H9 (cell line): Measurements from ENCODE around the gene UBFD1. TPM values are rescaled to one million over a fixed set of nuclear protein-coding genes. Genes with fewer than 3 reads are reported as not detected.

ENCODE experiments used
- DNase-seq: peaks from one replicate; pipeline ENCODE4 v3.0.0-alpha.2; 2017
- H2AFZ ChIP-seq: one replicate; pipeline ENCODE4 v1.6.1; 2013; ENCODE audit warnings: mild to moderate bottlenecking, low read length, control low read depth, moderate library complexity
- H2AK5ac ChIP-seq: 2 replicates; pipeline ENCODE4 v1.6.1; 2013; ENCODE audit warnings: low read length, control low read depth, mixed read lengths; ENCODE audit not compliant: insufficient read length
- H2BK120ac ChIP-seq: one replicate; pipeline ENCODE4 v1.6.1; 2013; ENCODE audit warnings: low read depth, mild to moderate bottlenecking, low read length, control low read depth, inconsistent platforms; ENCODE audit not compliant: poor library complexity, severe bottlenecking
- H2BK12ac ChIP-seq: 2 replicates; pipeline ENCODE4 v1.6.1; 2013; ENCODE audit warnings: low read length, control low read depth, mixed read lengths, low read depth; ENCODE audit not compliant: insufficient read length
- H2BK15ac ChIP-seq: 2 replicates; pipeline ENCODE4 v1.6.1; 2013; ENCODE audit warnings: low read depth, low read length, control low read depth
- H2BK20ac ChIP-seq: one replicate; pipeline ENCODE4 v1.6.1; 2013; ENCODE audit warnings: low read depth, mild to moderate bottlenecking, low read length, control low read depth, inconsistent platforms; ENCODE audit not compliant: poor library complexity, severe bottlenecking
- H2BK5ac ChIP-seq: 2 replicates; pipeline ENCODE4 v1.6.1; 2013; ENCODE audit warnings: low read length, control low read depth, mixed read lengths; ENCODE audit not compliant: insufficient read length
- H3K14ac ChIP-seq: 2 replicates; pipeline ENCODE4 v1.6.1; 2013; ENCODE audit warnings: low read length, control low read depth; ENCODE audit not compliant: insufficient read depth
- H3K18ac ChIP-seq: 2 replicates; pipeline ENCODE4 v1.6.1; 2013; ENCODE audit warnings: low read depth, mild to moderate bottlenecking, mixed read lengths, low read length, control low read depth; ENCODE audit not compliant: insufficient read length
- H3K23ac ChIP-seq: 2 replicates; pipeline ENCODE4 v1.6.1; 2013; ENCODE audit warnings: low read length, control low read depth, mixed read lengths, low read depth; ENCODE audit not compliant: insufficient read length
- H3K23me2 ChIP-seq: 2 replicates; pipeline ENCODE4 v1.6.1; 2013; ENCODE audit warnings: low read depth, mild to moderate bottlenecking, mixed read lengths, low read length, control low read depth; ENCODE audit not compliant: insufficient read length, poor library complexity, severe bottlenecking
- H3K27ac ChIP-seq: 2 replicates; pipeline ENCODE4 v1.5.1; 2013; ENCODE audit warnings: low read length, control low read depth, mixed read lengths, low read depth; ENCODE audit not compliant: insufficient read length
- H3K27me3 ChIP-seq: 2 replicates; pipeline ENCODE4 v1.6.1; 2013; ENCODE audit warnings: low read length, control low read depth, inconsistent platforms; ENCODE audit not compliant: insufficient read depth
- H3K4ac ChIP-seq: 2 replicates; pipeline ENCODE4 v1.6.1; 2013; ENCODE audit warnings: low read depth, mild to moderate bottlenecking, control low read depth, inconsistent platforms, low read length, moderate library complexity
- H3K4me1 ChIP-seq: 2 replicates; pipeline ENCODE4 v1.6.1; 2013; ENCODE audit warnings: low read length, control low read depth, inconsistent platforms; ENCODE audit not compliant: insufficient read depth
- H3K4me2 ChIP-seq: 2 replicates; pipeline ENCODE4 v1.6.1; 2013; ENCODE audit warnings: low read length, control low read depth, mixed read lengths; ENCODE audit not compliant: insufficient read length, insufficient read depth
- H3K56ac ChIP-seq: 2 replicates; pipeline ENCODE4 v1.6.1; 2013; ENCODE audit warnings: low read depth, mild to moderate bottlenecking, mixed read lengths, low read length, control low read depth; ENCODE audit not compliant: insufficient read length
- H3K79me1 ChIP-seq: 2 replicates; pipeline ENCODE4 v1.6.1; 2013; ENCODE audit warnings: low read depth, mild to moderate bottlenecking, moderate library complexity, low read length, control low read depth, inconsistent platforms; ENCODE audit not compliant: insufficient read depth, poor library complexity, severe bottlenecking
- H3K79me2 ChIP-seq: 2 replicates; pipeline ENCODE4 v1.6.1; 2013; ENCODE audit warnings: low read length, control low read depth, inconsistent platforms; ENCODE audit not compliant: insufficient read depth
- H3K9ac ChIP-seq: 2 replicates; pipeline ENCODE4 v1.6.1; 2013; ENCODE audit warnings: low read length, control low read depth, mixed read lengths; ENCODE audit not compliant: insufficient read length; ENCODE audit errors: extremely low read depth
- H3K9me3 ChIP-seq: one replicate; pipeline ENCODE4 v1.6.1; 2013; ENCODE audit warnings: low read depth, low read length, inconsistent platforms; ENCODE audit not compliant: control insufficient read depth
- H3T11ph ChIP-seq: one replicate; pipeline ENCODE4 v1.6.1; 2013; ENCODE audit warnings: mild to moderate bottlenecking, low read length, control low read depth, inconsistent platforms
- H4K20me1 ChIP-seq: one replicate; pipeline ENCODE4 v1.6.1; 2013; ENCODE audit not compliant: control insufficient read depth, insufficient read length, insufficient read depth
- H4K5ac ChIP-seq: 2 replicates; pipeline ENCODE4 v1.6.1; 2013; ENCODE audit warnings: low read depth, mild to moderate bottlenecking, mixed read lengths, low read length, control low read depth; ENCODE audit not compliant: insufficient read length
- H4K8ac ChIP-seq: replicated peaks from 2 replicates; pipeline ENCODE4 v1.6.1; 2013; ENCODE audit warnings: low read length, control low read depth, mixed read lengths, low read depth; ENCODE audit not compliant: insufficient read length
- H4K91ac ChIP-seq: 2 replicates; pipeline ENCODE4 v1.6.1; 2013; ENCODE audit warnings: low read depth, mild to moderate bottlenecking, moderate library complexity, mixed read lengths, low read length, control low read depth; ENCODE audit not compliant: insufficient read length
- H3K27ac Mint-ChIP-seq, 3 experiments: 2 replicates in 2 of 3; 3 replicates in 1 of 3; pipeline ENCODE4 v1.8.0; 2020 to 2021; ENCODE audit warnings: mixed read lengths in 3 of 3, mild to moderate bottlenecking in 1 of 3, moderate library complexity in 1 of 3
- H3K27me3 Mint-ChIP-seq: 2 replicates; pipeline ENCODE4 v1.8.0; 2021; ENCODE audit warnings: low read depth, mild to moderate bottlenecking, moderate library complexity, mixed read lengths
- H3K36me3 Mint-ChIP-seq, 3 experiments: 2 replicates in 2 of 3; 3 replicates in 1 of 3; pipeline ENCODE4 v1.8.0; 2020 to 2021; ENCODE audit warnings: low read depth in 3 of 3, mixed read lengths in 3 of 3; ENCODE audit not compliant: insufficient read depth in 1 of 3
- H3K4me1 Mint-ChIP-seq, 2 experiments: 2 replicates each; pipeline ENCODE4 v1.8.0; 2020; ENCODE audit warnings: mixed read lengths in 2 of 2
- H3K4me3 Mint-ChIP-seq, 2 experiments: 2 replicates in 1 of 2; 3 replicates in 1 of 2; pipeline ENCODE4 v1.8.0; 2020 to 2021; ENCODE audit warnings: mild to moderate bottlenecking in 2 of 2, mixed read lengths in 2 of 2, moderate library complexity in 1 of 2
- H3K9me3 Mint-ChIP-seq, 2 experiments: 2 replicates in 1 of 2; 3 replicates in 1 of 2; pipeline ENCODE4 v1.8.0; 2020; ENCODE audit warnings: mild to moderate bottlenecking in 2 of 2, mixed read lengths in 2 of 2, moderate library complexity in 1 of 2
- WGBS: extraction: QIAGEN DNeasy Blood & Tissue Kit; methylation state at CpG from one replicate; pipeline ENCODE4 v1.1.7; 2013; ENCODE audit warnings: missing lambda C conversion rate, low lambda C conversion rate, mixed read lengths; ENCODE audit not compliant: insufficient read length; ENCODE audit errors: extremely low coverage; 5-methylcytosine and 5-hydroxymethylcytosine counted together
- total RNA-seq: library from RNA; stranded (reverse); gene quantifications from 2 replicates; pipeline ENCODE4 v1.2.1, GENCODE V29; 2021
- TF ChIP-seq, protein P1 (sequence below): fragments of 200-600 bp; sonication (generic); conservative IDR thresholded peaks from 3 replicates; pipeline ENCODE4 v1.8.0; 2021; ENCODE audit warnings: antibody characterized with exemption, mild to moderate bottlenecking

The UBFD1 gene
- total RNA-seq, 1 experiment from 2014 or later = 107 TPM

DNA sequence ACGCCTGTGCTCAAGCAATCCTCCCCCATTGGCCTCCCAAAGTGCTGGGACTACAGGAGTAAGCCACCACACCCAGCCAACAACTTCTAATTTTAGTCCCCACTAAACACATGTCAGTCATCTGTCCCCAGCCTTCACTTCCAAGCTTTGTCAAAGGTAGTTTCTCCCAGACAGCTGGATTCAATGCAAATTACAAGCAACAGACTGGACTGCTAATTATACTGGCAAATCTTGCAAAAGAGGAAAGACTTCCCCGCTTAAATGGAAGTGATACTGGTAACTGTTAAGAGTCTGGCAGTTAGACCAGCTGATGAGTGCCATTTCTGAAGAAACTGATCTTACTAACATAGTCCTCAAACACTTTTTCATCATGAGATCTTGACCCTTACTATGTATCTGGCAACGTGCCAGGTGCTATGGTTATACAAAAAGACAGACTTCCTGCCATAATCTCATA, 39.1 kb upstream of the UBFD1 start:
- Histone ChIP-seq H4K8ac (no peak overlapping the region), H3K79me2 (no peaks in the 10 kb centered on the region), H3K4me1 (no peaks in the 10 kb centered on the region), H2BK120ac (no peak overlapping the region), H2BK15ac (no peak overlapping the region), H3K4ac (no peak overlapping the region), H2AK5ac (no peak overlapping the region), H3T11ph (no peak overlapping the region), H3K79me1 (no peaks in the 10 kb centered on the region), H3K27me3 (no peaks in the 10 kb centered on the region), H3K18ac (no peak overlapping the region), H3K14ac (no peak overlapping the region), H3K9me3 (no peaks in the 10 kb centered on the region), H4K20me1 (no peaks in the 10 kb centered on the region), H3K9ac (no peak overlapping the region), H2BK12ac (no peak overlapping the region), H3K56ac (no peak overlapping the region), H2BK20ac (no peak overlapping the region), H3K23me2 (no peaks in the 10 kb centered on the region), H3K23ac (no peak overlapping the region), H4K91ac (no peak overlapping the region), H2BK5ac (no peak overlapping the region), H2AFZ (no peak overlapping the region), H4K5ac (no peak overlapping the region), H3K4me2 (no peak overlapping the region), H3K27ac (no peak overlapping the region)
- no peak overlapping the region for H3K4me3 Mint-ChIP-seq
- no peaks in the 10 kb centered on the region for H3K27me3 Mint-ChIP-seq
- no CpG with 5 or more reads among the region's 3 CpGs for WGBS
- TF ChIP-seq, protein P1, sequence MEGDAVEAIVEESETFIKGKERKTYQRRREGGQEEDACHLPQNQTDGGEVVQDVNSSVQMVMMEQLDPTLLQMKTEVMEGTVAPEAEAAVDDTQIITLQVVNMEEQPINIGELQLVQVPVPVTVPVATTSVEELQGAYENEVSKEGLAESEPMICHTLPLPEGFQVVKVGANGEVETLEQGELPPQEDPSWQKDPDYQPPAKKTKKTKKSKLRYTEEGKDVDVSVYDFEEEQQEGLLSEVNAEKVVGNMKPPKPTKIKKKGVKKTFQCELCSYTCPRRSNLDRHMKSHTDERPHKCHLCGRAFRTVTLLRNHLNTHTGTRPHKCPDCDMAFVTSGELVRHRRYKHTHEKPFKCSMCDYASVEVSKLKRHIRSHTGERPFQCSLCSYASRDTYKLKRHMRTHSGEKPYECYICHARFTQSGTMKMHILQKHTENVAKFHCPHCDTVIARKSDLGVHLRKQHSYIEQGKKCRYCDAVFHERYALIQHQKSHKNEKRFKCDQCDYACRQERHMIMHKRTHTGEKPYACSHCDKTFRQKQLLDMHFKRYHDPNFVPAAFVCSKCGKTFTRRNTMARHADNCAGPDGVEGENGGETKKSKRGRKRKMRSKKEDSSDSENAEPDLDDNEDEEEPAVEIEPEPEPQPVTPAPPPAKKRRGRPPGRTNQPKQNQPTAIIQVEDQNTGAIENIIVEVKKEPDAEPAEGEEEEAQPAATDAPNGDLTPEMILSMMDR = no peak
- H3K9me3 Mint-ChIP-seq = no peaks in the 10 kb centered on the region; a peak in 1 of 5 replicates
- H3K27ac Mint-ChIP-seq = no peak overlapping the region; a peak in 1 of 7 replicates
- no peaks in the 10 kb centered on the region for H3K4me1 Mint-ChIP-seq
- peaks cover 18 to 60% (median 39%) of the 10 kb centered on the region in 3 experiments for H3K36me3 Mint-ChIP-seq
- no peak for DNase-seq
